ENCODE measurements around the gene CBX8. TPM values are rescaled to one million over a fixed set of nuclear protein-coding genes. Genes with fewer than 3 reads are reported as not detected.

The CBX8 gene
- total and polyA plus RNA-seq, 2 of the 8 experiments (the other 6 are each of a cell fraction or from before 2014, with no cell fraction given) = 0.09 to 2.1 TPM

- TF ChIP-seq E2F6 (IDR thresholded peaks at IDR 0.05) (no peak), EGR1 (IDR thresholded peaks at IDR 0.05; ENCODE audit: borderline replicate concordance, low read depth, low read length) (no peak), MAFK (IDR thresholded peaks at IDR 0.05; ENCODE audit: low read depth, low read length) (no peak)
Measured at GRCh38 chr17:79820959-79821330, 24.1 kb upstream of the CBX8 start (continued).

All from H1 (cell line).